ENCODE measurements around the gene MCU. TPM values are rescaled to one million over a fixed set of nuclear protein-coding genes. Genes with fewer than 3 reads are reported as not detected.
A peak's percentile ranks its signal among the peaks of the same experiment; 100 is the strongest.

MCU gene
- total and polyA plus RNA-seq, 10 of the 15 experiments (the other 5 are each of a cell fraction or from before 2014, with no cell fraction given): 5.1 to 49.1 (median 17.9) TPM

DNA sequence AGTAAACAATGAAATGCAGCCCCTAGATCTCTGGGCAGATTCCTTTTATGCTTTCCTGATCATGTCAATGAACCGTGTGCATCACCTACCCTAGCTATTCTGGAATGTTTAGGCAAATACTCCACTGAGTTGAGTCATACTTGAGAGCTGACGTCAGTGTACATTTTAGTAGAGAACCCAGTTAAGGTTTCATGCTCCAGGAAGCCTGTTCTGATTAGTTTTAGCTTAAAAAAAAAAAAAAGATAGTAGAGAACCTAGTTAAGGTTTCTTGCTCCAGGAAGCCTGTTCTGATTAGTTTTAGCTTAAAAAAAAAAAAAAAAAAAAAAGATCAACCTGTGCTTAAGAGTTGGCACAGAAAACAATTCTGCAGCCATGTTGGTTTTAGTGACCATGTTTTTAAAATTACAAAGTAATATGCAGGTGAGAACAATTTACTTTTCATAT is 3.7 kb upstream of the MCU start (continued):
- TF ChIP-seq CEBPB (IDR thresholded peaks at IDR 0.05; ENCODE audit: borderline replicate concordance in 1 of 2, low read depth in 2 of 2, low read length in 2 of 2) (no peak), STAT3 (IDR thresholded peaks at IDR 0.05; ENCODE audit: low read depth, low read length) (no peak), NFXL1 (IDR thresholded peaks at IDR 0.05; ENCODE audit: borderline replicate concordance) (no peak), JUNB (IDR thresholded peaks at IDR 0.05) (peak; percentile 61; the same call in 1 of the 2 replicates), CREM (IDR thresholded peaks at IDR 0.05; ENCODE audit: low read depth) (peak; percentile 43; the same call in 1 of the 2 replicates)
- TF ChIP-seq, protein P1, sequence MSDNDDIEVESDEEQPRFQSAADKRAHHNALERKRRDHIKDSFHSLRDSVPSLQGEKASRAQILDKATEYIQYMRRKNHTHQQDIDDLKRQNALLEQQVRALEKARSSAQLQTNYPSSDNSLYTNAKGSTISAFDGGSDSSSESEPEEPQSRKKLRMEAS (IDR thresholded peaks at IDR 0.05; ENCODE audit: low read depth, low read length): no peak
- TF ChIP-seq, protein P2, sequence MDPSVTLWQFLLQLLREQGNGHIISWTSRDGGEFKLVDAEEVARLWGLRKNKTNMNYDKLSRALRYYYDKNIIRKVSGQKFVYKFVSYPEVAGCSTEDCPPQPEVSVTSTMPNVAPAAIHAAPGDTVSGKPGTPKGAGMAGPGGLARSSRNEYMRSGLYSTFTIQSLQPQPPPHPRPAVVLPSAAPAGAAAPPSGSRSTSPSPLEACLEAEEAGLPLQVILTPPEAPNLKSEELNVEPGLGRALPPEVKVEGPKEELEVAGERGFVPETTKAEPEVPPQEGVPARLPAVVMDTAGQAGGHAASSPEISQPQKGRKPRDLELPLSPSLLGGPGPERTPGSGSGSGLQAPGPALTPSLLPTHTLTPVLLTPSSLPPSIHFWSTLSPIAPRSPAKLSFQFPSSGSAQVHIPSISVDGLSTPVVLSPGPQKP (IDR thresholded peaks at IDR 0.05; ENCODE audit: low read depth, low read length): no peak

DNA sequence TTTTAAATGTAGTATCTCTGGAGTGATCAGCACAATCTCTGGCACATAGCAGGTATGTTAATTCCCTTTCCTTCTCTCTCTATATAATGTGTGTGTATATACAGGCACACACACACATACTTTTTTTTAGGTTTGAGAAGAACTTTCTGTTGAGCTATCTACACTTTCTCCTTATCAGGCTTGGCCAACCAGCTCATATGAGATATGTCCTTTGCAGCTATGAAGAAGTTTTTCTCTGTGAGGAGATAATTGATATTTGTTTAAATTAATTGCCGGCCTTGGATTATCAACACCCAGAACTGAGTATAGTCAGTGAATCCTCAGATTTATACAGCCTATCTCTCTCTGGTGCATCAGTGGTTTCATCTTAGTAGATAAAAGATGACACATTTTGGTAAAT is 2.3 kb upstream of the MCU start:
- no peak overlapping the region for H3K9ac ChIP-seq (ENCODE audit: control insufficient read depth, insufficient read depth, low read length)
- H3K4me3 ChIP-seq: no peak overlapping the region
- RAD21 ChIA-PET (ENCODE audit: unreplicated experiment): no interaction called here
- no TSS peak for BruUV-seq (replicated peaks)
- POLR2A ChIA-PET: no interaction called here
- H3K79me2 ChIP-seq (ENCODE audit: control insufficient read depth, insufficient read depth, low read length): peaks cover 13% of the 10 kb centered on the region
- SMC1A ChIA-PET (ENCODE audit: uncharacterized antibody, unreplicated experiment): interaction anchor here (1.2 to 1.4 kb wide), 2 partner anchors 18 to 64 kb away, joined by 3 to 5 read pairs; partner anchors contain the start of gene MICU1
- no peaks in the 10 kb centered on the region for H3K27me3 ChIP-seq (replicated peaks in 1 of 2; ENCODE audit: control insufficient read depth in 2 of 2, insufficient read depth in 2 of 2, low read length in 1 of 2)
- intact Hi-C loops (cut with micrococcal nuclease; ENCODE audit: unreplicated experiment) (loop anchor here (10.0 kb wide), 1 partner anchor 125 kb away; no protein-coding TSS in a partner anchor), in situ Hi-C loops (cut with MboI) (no loop called here)
- no peak overlapping the region for H2AFZ ChIP-seq (ENCODE audit: control insufficient read depth, low read depth, low read length)
- H3K9me3 ChIP-seq (replicated peaks; ENCODE audit: control insufficient read depth, insufficient read depth, low read length): no peaks in the 10 kb centered on the region
- ATAC-seq (no peak), FAIRE-seq (no peak), DNase-seq (ENCODE audit: low read depth, low spot score) (no peak)
- no peaks in the 10 kb centered on the region for H4K20me1 ChIP-seq (ENCODE audit: control insufficient read depth, insufficient read depth)
- TF ChIP-seq SMC3 (IDR thresholded peaks at IDR 0.05; ENCODE audit: borderline replicate concordance, low read length) (no peak), SUZ12 (IDR thresholded peaks at IDR 0.05; ENCODE audit: unreplicated experiment) (no peak), EZH2 (IDR thresholded peaks at IDR 0.05; ENCODE audit: borderline replicate concordance, control insufficient read depth, low read depth, low read length) (no peak), MYB (IDR thresholded peaks at IDR 0.05; ENCODE audit: borderline replicate concordance, low read depth, low read length) (no peak), SMAD1 (IDR thresholded peaks at IDR 0.05; ENCODE audit: low read depth, partially characterized antibody) (no peak), CHD2 (IDR thresholded peaks at IDR 0.05; ENCODE audit: borderline replicate concordance, low read depth, low read length) (no peak), LARP7 (IDR thresholded peaks at IDR 0.05) (no peak), NFYB (IDR thresholded peaks at IDR 0.05; ENCODE audit: insufficient read depth, low read depth, low read length) (no peak), KLF5 (IDR thresholded peaks at IDR 0.05; ENCODE audit: partially characterized antibody) (no peak), ZNF274 (IDR thresholded peaks at IDR 0.05; ENCODE audit: insufficient read depth, insufficient read length) (no peak), RELA (IDR thresholded peaks at IDR 0.05; ENCODE audit: borderline replicate concordance, partially characterized antibody) (no peak), IRF4 (IDR thresholded peaks at IDR 0.05; ENCODE audit: low read depth, low read length) (no peak), RAD51 (IDR thresholded peaks at IDR 0.05) (no peak), ESRRA (IDR thresholded peaks at IDR 0.05; ENCODE audit: low read length) (no peak), TARDBP (IDR thresholded peaks at IDR 0.05; ENCODE audit: borderline replicate concordance) (no peak)
- TF ChIP-seq, protein P3, sequence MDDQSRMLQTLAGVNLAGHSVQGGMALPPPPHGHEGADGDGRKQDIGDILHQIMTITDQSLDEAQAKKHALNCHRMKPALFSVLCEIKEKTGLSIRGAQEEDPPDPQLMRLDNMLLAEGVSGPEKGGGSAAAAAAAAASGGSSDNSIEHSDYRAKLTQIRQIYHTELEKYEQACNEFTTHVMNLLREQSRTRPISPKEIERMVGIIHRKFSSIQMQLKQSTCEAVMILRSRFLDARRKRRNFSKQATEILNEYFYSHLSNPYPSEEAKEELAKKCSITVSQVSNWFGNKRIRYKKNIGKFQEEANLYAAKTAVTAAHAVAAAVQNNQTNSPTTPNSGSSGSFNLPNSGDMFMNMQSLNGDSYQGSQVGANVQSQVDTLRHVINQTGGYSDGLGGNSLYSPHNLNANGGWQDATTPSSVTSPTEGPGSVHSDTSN (IDR thresholded peaks at IDR 0.05; ENCODE audit: insufficient replicate concordance, low read depth, low read length): no peak
- H3K4me1 ChIP-seq (ENCODE audit: control insufficient read depth, insufficient read depth, low read length): peaks cover 7% of the 10 kb centered on the region
- CTCF ChIA-PET: interaction anchor here (0.6 kb wide), 2 partner anchors 20 to 146 kb away, joined by 3 read pairs; no protein-coding TSS in a partner anchor
- H3K27ac ChIP-seq (ENCODE audit: control insufficient read depth, insufficient read depth): no peak overlapping the region
- H3K36me3 ChIP-seq (ENCODE audit: control insufficient read depth in 2 of 2, insufficient read depth in 2 of 2, low read length in 1 of 2): no peaks in the 10 kb centered on the region
- WGBS (ENCODE audit: insufficient coverage, insufficient replicate concordance, low lambda C conversion rate, missing lambda C conversion rate): 96% methylated on average over 1 of the region's 1 CpG
- H3K4me2 ChIP-seq (ENCODE audit: control insufficient read depth, insufficient read depth): no peak overlapping the region

Data from GM12878 (cell line).